Calu3 (cell line): ENCODE data around the gene GDI1. TPM values are rescaled to one million over a fixed set of nuclear protein-coding genes. Genes with fewer than 3 reads are reported as not detected.

Source experiments
- BruUV-seq: library from RNA; stranded (reverse); fragments of 400-500 nt; replicated peaks from 2 replicates; lab custom pipeline; 2021; lab: Mats Ljungman, UMichigan
- CTCF ChIA-PET: fragments of 300-600 bp; sonication (Branson Sonifier 250); formaldehyde crosslinking; loops from one replicate; lab custom pipeline; 2022; ENCODE audit warnings: antibody characterized with exemption; lab: Charles Lee
- DNase-seq: peaks from one replicate; pipeline ENCODE4 v3.0.0; 2022
- H3K27ac Mint-ChIP-seq: one replicate; pipeline ENCODE4 v1.8.0; 2022; ENCODE audit warnings: mixed read lengths; ENCODE audit not compliant: unreplicated experiment
- H3K27me3 Mint-ChIP-seq: one replicate; pipeline ENCODE4 v1.8.0; 2022; ENCODE audit warnings: mixed read lengths; ENCODE audit not compliant: unreplicated experiment
- H3K36me3 Mint-ChIP-seq: one replicate; pipeline ENCODE4 v1.8.0; 2022; ENCODE audit warnings: mild to moderate bottlenecking, moderate library complexity, mixed read lengths; ENCODE audit not compliant: insufficient read depth, unreplicated experiment
- H3K4me1 Mint-ChIP-seq: one replicate; pipeline ENCODE4 v1.8.0; 2022; ENCODE audit warnings: mild to moderate bottlenecking, low read depth, mixed read lengths; ENCODE audit not compliant: unreplicated experiment
- H3K4me3 Mint-ChIP-seq: one replicate; pipeline ENCODE4 v1.8.0; 2022; ENCODE audit warnings: mild to moderate bottlenecking, low read depth, moderate library complexity, mixed read lengths; ENCODE audit not compliant: unreplicated experiment
- H3K9me3 Mint-ChIP-seq: one replicate; pipeline ENCODE4 v1.8.0; 2022; ENCODE audit warnings: low read depth, mixed read lengths; ENCODE audit not compliant: unreplicated experiment
- intact Hi-C: fragments of 100-400 bp; cut with micrococcal nuclease; formaldehyde crosslinking; loops from one replicate; pipeline ENCODE4 v1.10.0; 2022; ENCODE audit not compliant: unreplicated experiment
- total RNA-seq: library from RNA; stranded (reverse); gene quantifications from 2 replicates; pipeline ENCODE4 v1.2.3, GENCODE V29; 2022
- TF ChIP-seq, protein P1 (sequence below): fragments of 200-600 bp; IDR thresholded peaks from one replicate; pipeline ENCODE4 v1.8.0; 2022; ENCODE audit warnings: antibody characterized with exemption; ENCODE audit not compliant: unreplicated experiment

GDI1 gene
- total RNA-seq, 1 experiment from 2014 or later, result 118 TPM

DNA sequence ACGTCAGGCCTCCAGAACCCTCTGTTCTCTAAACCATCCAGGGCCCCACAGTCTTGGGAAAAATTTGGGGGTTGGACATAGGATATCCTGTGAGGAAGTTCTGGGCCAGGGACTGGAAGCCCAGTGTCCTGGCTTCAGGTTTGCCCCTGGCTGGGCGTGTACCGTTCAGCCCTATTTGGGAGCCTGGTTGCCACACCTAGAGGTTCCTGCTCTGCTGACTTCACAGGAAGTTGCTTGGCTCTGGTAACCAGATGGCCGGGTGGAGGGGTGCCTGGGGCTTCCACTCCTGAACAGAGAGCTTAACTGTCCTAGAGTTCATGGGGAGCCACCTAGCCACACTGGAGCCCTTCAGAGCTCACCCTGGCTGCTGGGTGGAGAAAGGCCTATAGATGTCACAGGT, 24.5 kb upstream of the GDI1 start:
- BruUV-seq, result no TSS peak
- H3K27me3 Mint-ChIP-seq, result no peaks in the 10 kb centered on the region
- peaks cover 55% of the 10 kb centered on the region for H3K36me3 Mint-ChIP-seq
- no peak for DNase-seq
- H3K27ac Mint-ChIP-seq, result no peak overlapping the region
- H3K4me3 Mint-ChIP-seq, result peak overlapping the region; percentile 86
- intact Hi-C loops, result no loop called here
- no peaks in the 10 kb centered on the region for H3K9me3 Mint-ChIP-seq
- TF ChIP-seq, protein P1, sequence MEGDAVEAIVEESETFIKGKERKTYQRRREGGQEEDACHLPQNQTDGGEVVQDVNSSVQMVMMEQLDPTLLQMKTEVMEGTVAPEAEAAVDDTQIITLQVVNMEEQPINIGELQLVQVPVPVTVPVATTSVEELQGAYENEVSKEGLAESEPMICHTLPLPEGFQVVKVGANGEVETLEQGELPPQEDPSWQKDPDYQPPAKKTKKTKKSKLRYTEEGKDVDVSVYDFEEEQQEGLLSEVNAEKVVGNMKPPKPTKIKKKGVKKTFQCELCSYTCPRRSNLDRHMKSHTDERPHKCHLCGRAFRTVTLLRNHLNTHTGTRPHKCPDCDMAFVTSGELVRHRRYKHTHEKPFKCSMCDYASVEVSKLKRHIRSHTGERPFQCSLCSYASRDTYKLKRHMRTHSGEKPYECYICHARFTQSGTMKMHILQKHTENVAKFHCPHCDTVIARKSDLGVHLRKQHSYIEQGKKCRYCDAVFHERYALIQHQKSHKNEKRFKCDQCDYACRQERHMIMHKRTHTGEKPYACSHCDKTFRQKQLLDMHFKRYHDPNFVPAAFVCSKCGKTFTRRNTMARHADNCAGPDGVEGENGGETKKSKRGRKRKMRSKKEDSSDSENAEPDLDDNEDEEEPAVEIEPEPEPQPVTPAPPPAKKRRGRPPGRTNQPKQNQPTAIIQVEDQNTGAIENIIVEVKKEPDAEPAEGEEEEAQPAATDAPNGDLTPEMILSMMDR, result no peak
- H3K4me1 Mint-ChIP-seq, result peaks cover 19% of the 10 kb centered on the region
- CTCF ChIA-PET, result interaction anchor here (1.5 kb wide), 1 partner anchor 114 kb away, joined by 3 read pairs; no protein-coding TSS in a partner anchor

DNA sequence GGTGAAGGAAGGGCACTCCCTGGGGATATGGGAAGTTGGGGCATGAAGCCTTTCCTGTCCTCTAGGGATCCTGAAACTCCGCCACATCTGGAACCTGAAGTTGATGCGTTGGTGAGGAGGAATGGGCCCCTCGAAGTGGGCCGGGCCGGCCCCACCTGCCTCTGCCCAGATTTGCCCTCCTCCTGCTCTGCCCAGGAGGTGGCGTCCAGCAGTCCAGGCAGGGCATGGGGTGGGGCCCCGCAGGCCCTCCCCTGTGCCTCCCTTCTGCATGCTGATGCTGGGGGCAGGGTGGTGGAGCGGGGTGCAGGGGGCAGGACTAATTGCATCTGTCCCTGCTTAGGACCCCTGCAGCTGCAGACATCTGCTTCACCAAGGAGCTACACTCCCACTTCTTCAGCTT, 23.8 kb upstream of the GDI1 start:
- peaks cover 18% of the 10 kb centered on the region for H3K4me1 Mint-ChIP-seq
- no peak overlapping the region for H3K4me3 Mint-ChIP-seq
- no TSS peak for BruUV-seq
- H3K27ac Mint-ChIP-seq, result no peak overlapping the region
- no peak for DNase-seq
- TF ChIP-seq, protein P1, result no peak
- intact Hi-C loops, result no loop called here
- H3K27me3 Mint-ChIP-seq, result no peaks in the 10 kb centered on the region
- no peaks in the 10 kb centered on the region for H3K9me3 Mint-ChIP-seq
- peaks cover 55% of the 10 kb centered on the region for H3K36me3 Mint-ChIP-seq
- CTCF ChIA-PET, result no interaction called here

GRCh38 chrX:154417157-154417556, 19.8 kb upstream of the GDI1 start:
- H3K4me3 Mint-ChIP-seq, result no peak overlapping the region
- DNase-seq, result no peak
- H3K9me3 Mint-ChIP-seq, result no peaks in the 10 kb centered on the region
- no peaks in the 10 kb centered on the region for H3K4me1 Mint-ChIP-seq
- intact Hi-C loops, result no loop called here
- TF ChIP-seq, protein P1, result no peak
- BruUV-seq, result no TSS peak
- CTCF ChIA-PET, result no interaction called here
- no peak overlapping the region for H3K27ac Mint-ChIP-seq
- no peaks in the 10 kb centered on the region for H3K27me3 Mint-ChIP-seq
- peaks cover 41% of the 10 kb centered on the region for H3K36me3 Mint-ChIP-seq

DNA sequence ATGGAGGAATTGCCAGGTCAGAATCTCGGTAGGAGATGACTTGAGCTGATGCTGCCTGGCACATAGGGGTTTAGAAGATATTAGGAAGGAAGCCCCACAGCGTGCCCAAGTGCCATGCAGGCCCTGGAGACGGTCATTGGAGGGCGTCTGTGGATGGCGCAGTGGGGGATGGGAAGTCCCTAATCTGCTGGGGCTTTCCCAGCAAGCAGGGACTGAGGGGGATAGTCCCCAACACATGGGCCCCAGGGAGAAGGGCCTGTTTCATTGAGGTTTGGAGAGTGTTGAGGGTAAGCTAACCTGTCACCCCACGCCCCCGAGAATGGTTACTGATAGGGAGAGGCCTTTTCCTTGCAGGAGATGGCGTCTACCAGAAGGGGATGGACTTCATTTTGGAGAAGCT, 17.8 kb upstream of the GDI1 start:
- Mint-ChIP-seq H3K36me3 (peaks cover 27% of the 10 kb centered on the region), H3K27me3 (no peaks in the 10 kb centered on the region), H3K4me1 (no peaks in the 10 kb centered on the region), H3K4me3 (no peak overlapping the region), H3K27ac (no peak overlapping the region), H3K9me3 (no peaks in the 10 kb centered on the region)
- TF ChIP-seq, protein P1, result no peak
- BruUV-seq, result no TSS peak
- intact Hi-C loops, result no loop called here
- no peak for DNase-seq
- CTCF ChIA-PET, result no interaction called here
